KMS-11 (cell line): ENCODE data around the gene TET2.

ENCODE experiments used
- H2AFZ ChIP-seq: fragments of 200-600 bp; sonication (generic); 2 replicates; pipeline ENCODE4 v1.6.1; 2016; ENCODE audit warnings: antibody characterized with exemption, mixed run types, low read depth
- H3K27ac ChIP-seq: fragments of 200-600 bp; sonication (generic); 2 replicates; pipeline ENCODE4 v1.6.1; 2016; ENCODE audit warnings: mild to moderate bottlenecking, mixed run types
- H3K27me3 ChIP-seq: fragments of 200-600 bp; sonication (generic); 2 replicates; pipeline ENCODE4 v1.6.1; 2017; ENCODE audit warnings: mild to moderate bottlenecking, low read depth, mixed run types, moderate library complexity; ENCODE audit not compliant: insufficient read depth
- H3K36me3 ChIP-seq: fragments of 200-600 bp; sonication (generic); 2 replicates; pipeline ENCODE4 v1.6.1; 2017; ENCODE audit warnings: mild to moderate bottlenecking, mixed run types; ENCODE audit not compliant: insufficient read depth
- H3K4me1 ChIP-seq: fragments of 200-600 bp; sonication (generic); 2 replicates; pipeline ENCODE4 v1.6.1; 2016; ENCODE audit warnings: mild to moderate bottlenecking, low read depth, mixed run types; ENCODE audit not compliant: poor library complexity, severe bottlenecking
- H3K4me2 ChIP-seq: fragments of 200-600 bp; sonication (generic); 2 replicates; pipeline ENCODE4 v1.7.0; 2016; ENCODE audit warnings: mild to moderate bottlenecking, mixed run types
- H3K4me3 ChIP-seq: fragments of 200-600 bp; sonication (generic); IDR thresholded peaks from 2 replicates; pipeline ENCODE4 v1.6.1; 2017; ENCODE audit warnings: low read depth, low read length, mixed read lengths; ENCODE audit not compliant: insufficient read depth
- H3K79me2 ChIP-seq: fragments of 200-600 bp; sonication (generic); 2 replicates; pipeline ENCODE4 v1.6.1; 2016; ENCODE audit warnings: low read depth, mixed run types; ENCODE audit not compliant: insufficient read depth
- H3K9ac ChIP-seq: fragments of 200-600 bp; sonication (generic); 2 replicates; pipeline ENCODE4 v1.6.1; 2016; ENCODE audit warnings: mild to moderate bottlenecking, mixed run types
- H4K20me1 ChIP-seq: fragments of 200-600 bp; sonication (generic); 2 replicates; pipeline ENCODE4 v1.6.1; 2016; ENCODE audit warnings: mild to moderate bottlenecking, mixed run types; ENCODE audit not compliant: insufficient read depth
- CTCF ChIP-seq: fragments of 200-600 bp; sonication (generic); conservative IDR thresholded peaks from 2 replicates; pipeline ENCODE4 v1.6.1; 2017; ENCODE audit warnings: low read depth, mild to moderate bottlenecking, antibody characterized with exemption, low read length, moderate library complexity, mixed read lengths

The TET2 gene

DNA sequence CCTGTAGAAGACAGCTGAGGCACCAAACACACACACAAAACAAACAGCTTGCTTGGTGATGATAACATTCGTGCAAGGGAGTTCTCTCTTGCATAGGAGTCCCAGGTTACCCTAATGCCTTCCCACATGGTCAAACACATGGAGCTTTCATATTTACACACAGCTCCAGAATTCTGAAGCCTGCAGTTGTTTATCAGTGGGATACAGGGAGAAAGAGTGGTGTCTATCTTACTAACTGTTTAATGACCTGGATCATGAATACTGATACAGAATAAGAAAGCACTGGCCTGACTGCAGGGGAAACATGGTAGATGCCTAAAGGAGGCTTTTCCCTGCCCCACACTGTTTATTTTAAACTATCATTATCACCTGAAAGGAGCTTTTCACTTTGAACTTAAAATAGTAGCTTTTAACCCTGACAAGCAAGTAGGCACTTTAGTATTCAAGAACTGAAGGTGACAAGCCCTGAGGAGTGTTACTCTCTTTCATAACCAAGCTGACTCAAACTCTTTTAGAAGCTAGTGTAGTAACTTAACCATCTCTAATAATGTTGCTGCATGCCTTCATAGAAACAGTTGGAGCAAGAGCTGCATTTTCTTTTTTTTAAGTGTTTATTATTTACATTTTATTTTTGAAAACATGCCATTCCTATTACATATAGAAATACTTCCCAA, 15.6 kb downstream of the TET2 start:
- H3K9ac ChIP-seq = no peak overlapping the region
- no peak overlapping the region for H3K4me2 ChIP-seq
- peaks cover 24% of the 10 kb centered on the region; the same call in 1 of the 2 replicates for H3K79me2 ChIP-seq
- no peaks in the 10 kb centered on the region for H3K36me3 ChIP-seq
- peaks cover 10% of the 10 kb centered on the region for H3K4me1 ChIP-seq
- no peak for TF ChIP-seq CTCF
- H2AFZ ChIP-seq = no peak overlapping the region
- no peaks in the 10 kb centered on the region for H4K20me1 ChIP-seq
- H3K4me3 ChIP-seq = no peak overlapping the region
- no peaks in the 10 kb centered on the region for H3K27me3 ChIP-seq
- no peak overlapping the region for H3K27ac ChIP-seq

- peaks cover 6% of the 10 kb centered on the region; the same call in 1 of the 2 replicates for H3K79me2 ChIP-seq
- H3K27me3 ChIP-seq = no peaks in the 10 kb centered on the region
- H3K27ac ChIP-seq = no peak overlapping the region
- no peak overlapping the region for H3K4me3 ChIP-seq
- H3K36me3 ChIP-seq = no peaks in the 10 kb centered on the region
- no peak overlapping the region for H2AFZ ChIP-seq
- no peaks in the 10 kb centered on the region for H4K20me1 ChIP-seq
- TF ChIP-seq CTCF = no peak
- no peak overlapping the region for H3K9ac ChIP-seq
- H3K4me1 ChIP-seq = peaks cover 10% of the 10 kb centered on the region
- H3K4me2 ChIP-seq = no peak overlapping the region
Observed at GRCh38 chr4:105164548-105164947, 17.9 kb downstream of the TET2 start.

DNA sequence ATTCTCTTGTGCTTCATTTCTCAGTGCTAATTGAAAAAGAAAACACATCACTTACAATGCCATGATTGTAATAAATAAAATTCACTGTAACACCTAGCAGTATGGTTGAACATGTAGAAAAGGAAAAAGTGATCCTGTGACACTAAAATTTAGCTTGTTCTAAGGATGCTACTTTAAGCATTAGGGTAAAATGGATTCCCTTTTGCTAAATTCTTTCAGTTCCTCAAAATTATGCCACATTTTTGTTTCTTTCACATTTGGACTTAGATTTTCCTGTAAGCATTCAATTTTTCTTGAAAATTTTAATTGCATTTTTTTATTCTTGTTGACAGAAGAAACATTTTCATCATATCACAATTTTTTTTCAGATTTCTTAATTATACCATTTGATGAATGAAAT, 19.4 kb downstream of the TET2 start:
- Histone ChIP-seq H3K36me3 (no peaks in the 10 kb centered on the region), H3K4me2 (no peak overlapping the region), H3K9ac (no peak overlapping the region), H3K27ac (no peak overlapping the region), H3K4me1 (peaks cover 10% of the 10 kb centered on the region), H3K27me3 (no peaks in the 10 kb centered on the region), H3K79me2 (no peaks in the 10 kb centered on the region; the same call in 1 of the 2 replicates), H2AFZ (no peak overlapping the region), H3K4me3 (no peak overlapping the region), H4K20me1 (no peaks in the 10 kb centered on the region)
- no peak for TF ChIP-seq CTCF

DNA sequence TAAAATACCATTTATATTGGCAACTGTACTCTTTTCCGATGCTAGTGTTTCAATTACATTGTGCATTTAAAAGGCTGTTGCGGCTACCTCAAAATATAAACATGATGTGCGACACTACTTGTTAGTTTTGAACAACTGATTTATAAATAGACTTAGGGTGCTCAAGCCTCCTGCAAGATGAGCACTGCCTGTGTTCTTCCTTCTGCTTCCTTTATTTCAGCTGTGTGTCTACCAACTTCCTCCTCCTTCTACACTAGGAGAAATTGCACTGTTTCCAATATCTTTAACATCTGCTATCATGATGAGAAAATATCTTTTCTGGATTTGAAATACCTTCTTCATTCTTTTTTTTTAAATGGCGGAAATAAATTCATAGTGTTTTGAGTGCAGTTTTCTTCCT, 24.0 kb downstream of the TET2 start:
- no peaks in the 10 kb centered on the region; the same call in 1 of the 2 replicates for H3K79me2 ChIP-seq

More for the DNA sequence above, 24.0 kb downstream of the TET2 start:
- H2AFZ ChIP-seq = no peak overlapping the region
- no peaks in the 10 kb centered on the region; the same call in 1 of the 2 replicates for H3K27me3 ChIP-seq
- no peak for TF ChIP-seq CTCF
- H3K27ac ChIP-seq = no peak overlapping the region
- no peaks in the 10 kb centered on the region for H3K4me1 ChIP-seq
- H3K4me2 ChIP-seq = no peak overlapping the region
- H3K4me3 ChIP-seq = no peak overlapping the region
- no peaks in the 10 kb centered on the region for H4K20me1 ChIP-seq
- H3K9ac ChIP-seq = no peak overlapping the region
- H3K36me3 ChIP-seq = no peaks in the 10 kb centered on the region
